T-helper 2 cell (primary cell): Measurements from ENCODE around the gene INPP5A.

Experiments used
- DNase-seq, 5 experiments: peaks; one replicate each; pipeline versions ENCODE4 v3.0.0 to v3.0.0-alpha.2; 2012 to 2022

INPP5A gene

GRCh38 chr10:132634241-132634946 lies 96.8 kb downstream of the INPP5A start:
- no peak for DNase-seq

GRCh38 chr10:132634947-132635271 lies 97.3 kb downstream of the INPP5A start:
- no peak for DNase-seq

GRCh38 chr10:132636358-132636757 lies 98.8 kb downstream of the INPP5A start:
- no peak for DNase-seq

- DNase-seq = peak in 2 of 5 experiments; percentile 7 to 22
Observed at GRCh38 chr10:132637477-132638129, 100.0 kb downstream of the INPP5A start.

- no peak for DNase-seq
Observed at GRCh38 chr10:132638130-132638515, 100.5 kb downstream of the INPP5A start.

- no peak for DNase-seq
Observed at GRCh38 chr10:132639470-132639869, 101.9 kb downstream of the INPP5A start.

- DNase-seq = no peak
Observed at GRCh38 chr10:132640326-132641125, 102.9 kb downstream of the INPP5A start.

GRCh38 chr10:132641401-132641800 lies 103.8 kb downstream of the INPP5A start:
- no peak for DNase-seq

- DNase-seq = no peak
Observed at GRCh38 chr10:132641966-132642731, 104.6 kb downstream of the INPP5A start.

GRCh38 chr10:132642732-132643008 lies 105.1 kb downstream of the INPP5A start:
- DNase-seq = no peak

- DNase-seq = no peak
Observed at GRCh38 chr10:132643709-132644526, 106.3 kb downstream of the INPP5A start.

GRCh38 chr10:132644527-132645246 lies 107.1 kb downstream of the INPP5A start:
- no peak for DNase-seq

GRCh38 chr10:132645247-132645530 lies 107.6 kb downstream of the INPP5A start:
- DNase-seq = no peak

- DNase-seq = no peak
Observed at GRCh38 chr10:132645630-132646442, 108.2 kb downstream of the INPP5A start.

- DNase-seq = no peak
Observed at GRCh38 chr10:132646443-132647097, 109.0 kb downstream of the INPP5A start.

GRCh38 chr10:132647424-132647823 lies 109.8 kb downstream of the INPP5A start:
- DNase-seq = no peak

GRCh38 chr10:132648072-132648850 lies 110.7 kb downstream of the INPP5A start:
- no peak for DNase-seq

- no peak for DNase-seq
Observed at GRCh38 chr10:132648851-132649528, 111.4 kb downstream of the INPP5A start.
